SK-N-SH (cell line): Measurements from ENCODE around the gene ARID4A. TPM values are rescaled to one million over a fixed set of nuclear protein-coding genes. Genes with fewer than 3 reads are reported as not detected.
A peak's percentile ranks its signal among the peaks of the same experiment; 100 is the strongest.

Experiments used
- CTCF ChIA-PET: fragments of 300-600, 350-600 bp; formaldehyde crosslinking; extraction: SDS; loops from one replicate; lab custom pipeline; 2021; lab: Yijun Ruan, JAX
- POLR2A ChIA-PET: fragments of 350-600 bp; sonication (Branson Sonifier 250); formaldehyde crosslinking; extraction: SDS; loops from one replicate; lab custom pipeline; 2020; ENCODE audit warnings: antibody characterized with exemption, inconsistent platforms; lab: Yijun Ruan, JAX
- DNase-seq: peaks from one replicate; pipeline ENCODE4 v3.0.0; 2012
- H2AFZ ChIP-seq: fragments of 200-600 bp; sonication (generic); 2 replicates; pipeline ENCODE4 v1.8.1; 2016; ENCODE audit warnings: antibody characterized with exemption, mild to moderate bottlenecking, low read depth
- H3F3A ChIP-seq: fragments of 200-600 bp; sonication (generic); replicated peaks from 2 replicates; pipeline ENCODE3; 2016; ENCODE audit warnings: antibody characterized with exemption, mild to moderate bottlenecking; ENCODE audit not compliant: insufficient read depth
- H3K27ac ChIP-seq, 2 experiments: fragments of 200-500 bp in 1 of 2; fragments of 200-600 bp in 1 of 2; sonication (Bioruptor generic) in 1 of 2; sonication (generic), shearing (Covaris generic) in 1 of 2; 2 replicates each; pipeline versions ENCODE4 v1.5.1 to v1.6.1; 2014 to 2016; ENCODE audit warnings: low read depth in 2 of 2, inconsistent platforms in 1 of 2, low read length in 1 of 2, mild to moderate bottlenecking in 1 of 2, mixed read lengths in 1 of 2
- H3K27me3 ChIP-seq: fragments of 200-600 bp; sonication (generic), shearing (Covaris generic); 2 replicates; pipeline ENCODE4 v1.6.1; 2016; ENCODE audit warnings: mixed run types; ENCODE audit not compliant: insufficient read depth
- H3K36me3 ChIP-seq, 2 experiments: fragments of 200-500 bp in 1 of 2; fragments of 200-600 bp in 1 of 2; sonication (Bioruptor generic) in 1 of 2; sonication (generic) in 1 of 2; replicated peaks in 1 of 2; 2 replicates each; pipeline versions ENCODE3 to v1.5.1; 2014 to 2016; ENCODE audit warnings: low read length in 1 of 2, mild to moderate bottlenecking in 1 of 2; ENCODE audit not compliant: insufficient read depth in 2 of 2, control insufficient read depth in 1 of 2
- H3K4me1 ChIP-seq, 2 experiments: fragments of 200-500 bp in 1 of 2; fragments of 200-600 bp in 1 of 2; sonication (Bioruptor generic) in 1 of 2; sonication (generic), shearing (Covaris generic) in 1 of 2; 2 replicates each; pipeline versions ENCODE4 v1.5.1 to v1.6.1; 2014 to 2016; ENCODE audit warnings: low read depth in 1 of 2, low read length in 1 of 2, mixed run types in 1 of 2; ENCODE audit not compliant: insufficient read depth in 2 of 2, control insufficient read depth in 1 of 2
- H3K4me2 ChIP-seq: fragments of 200-600 bp; sonication (generic), shearing (Covaris generic); 2 replicates; pipeline ENCODE4 v1.6.1; 2017; ENCODE audit warnings: mixed run types
- H3K4me3 ChIP-seq, 2 experiments: fragments of 200-500 bp in 1 of 2; fragments of 200-600 bp in 1 of 2; sonication (Bioruptor generic) in 1 of 2; sonication (generic), shearing (Covaris generic) in 1 of 2; 2 replicates each; pipeline versions ENCODE4 v1.5.1 to v1.8.1; 2014 to 2016; ENCODE audit warnings: low read depth in 2 of 2, inconsistent platforms in 1 of 2, low read length in 1 of 2, mild to moderate bottlenecking in 1 of 2, mixed read lengths in 1 of 2, moderate library complexity in 1 of 2
- H3K79me2 ChIP-seq: fragments of 200-600 bp; sonication (generic); 2 replicates; pipeline ENCODE4 v1.8.1; 2017; ENCODE audit warnings: mild to moderate bottlenecking; ENCODE audit not compliant: insufficient read depth
- H3K9ac ChIP-seq: fragments of 200-600 bp; sonication (generic); 2 replicates; pipeline ENCODE4 v1.6.1; 2017; ENCODE audit warnings: mixed run types
- H3K9me2 ChIP-seq: fragments of 200-600 bp; sonication (generic); 2 replicates; pipeline ENCODE4 v1.6.1; 2017; ENCODE audit warnings: mixed run types
- H3K9me3 ChIP-seq: fragments of 200-600 bp; sonication (generic); 2 replicates; pipeline ENCODE4 v1.6.1; 2017; ENCODE audit warnings: mixed run types, mild to moderate bottlenecking, moderate library complexity
- H4K20me1 ChIP-seq: fragments of 200-600 bp; sonication (generic); 2 replicates; pipeline ENCODE4 v1.6.1; 2017; ENCODE audit warnings: mild to moderate bottlenecking, mixed run types; ENCODE audit not compliant: insufficient read depth
- CHD2 ChIP-seq: fragments of 150-350 bp; IDR thresholded peaks from 2 replicates; pipeline ENCODE4 v1.6.1; 2018; ENCODE audit warnings: low read length; ENCODE audit not compliant: partially characterized antibody
- CTCF ChIP-seq: fragments of 200-600 bp; sonication (generic); IDR thresholded peaks from 2 replicates; pipeline ENCODE4 v1.6.1; 2017; ENCODE audit warnings: antibody characterized with exemption, mild to moderate bottlenecking, moderate library complexity
- ELF1 ChIP-seq: IDR thresholded peaks from 2 replicates; pipeline ENCODE4 v1.4.0; 2012
- FOXJ3 ChIP-seq: sonication (generic); formaldehyde crosslinking; IDR thresholded peaks from 2 replicates; pipeline ENCODE4 v1.5.1; 2020; ENCODE audit warnings: mild to moderate bottlenecking, missing genetic modification reagents
- GABPA ChIP-seq: IDR thresholded peaks from 2 replicates; pipeline ENCODE4 v1.4.0; 2012; ENCODE audit warnings: low read depth, mild to moderate bottlenecking
- MEF2A ChIP-seq: IDR thresholded peaks from 2 replicates; pipeline ENCODE4 v1.4.0; 2012; ENCODE audit warnings: low read depth, borderline replicate concordance
- MXI1 ChIP-seq: IDR thresholded peaks from 2 replicates; pipeline ENCODE4 v1.6.1; 2012; ENCODE audit warnings: mild to moderate bottlenecking, low read depth, low read length, improper control_type of control experiment
- NFIC ChIP-seq: IDR thresholded peaks from 2 replicates; pipeline ENCODE4 v1.4.0; 2012; ENCODE audit warnings: borderline replicate concordance
- NRF1 ChIP-seq: IDR thresholded peaks from 2 replicates; pipeline ENCODE4 v1.6.1; 2012; ENCODE audit warnings: low read depth, mild to moderate bottlenecking, low read length
- POLR2AphosphoS5 ChIP-seq: IDR thresholded peaks from 2 replicates; pipeline ENCODE4 v1.6.1; 2012; ENCODE audit warnings: low read depth, low read length
- RCOR1 ChIP-seq: fragments of 150-350 bp; IDR thresholded peaks from 2 replicates; pipeline ENCODE4 v1.6.1; 2017; ENCODE audit warnings: antibody characterized with exemption, low read length
- SMC3 ChIP-seq: IDR thresholded peaks from 2 replicates; pipeline ENCODE4 v1.6.1; 2012; ENCODE audit warnings: low read depth, low read length, improper control_type of control experiment
- TCF12 ChIP-seq: IDR thresholded peaks from 2 replicates; pipeline ENCODE4 v1.4.0; 2012
- ZBTB33 ChIP-seq: IDR thresholded peaks from 2 replicates; pipeline ENCODE4 v1.4.0; 2012; ENCODE audit warnings: low read depth, borderline replicate concordance
- WGBS: methylation state at CpG from one replicate; pipeline ENCODE4 v1.1.6; 2017; ENCODE audit warnings: low lambda C conversion rate; 5-methylcytosine and 5-hydroxymethylcytosine counted together
- polyA plus RNA-seq, 3 experiments: library from polyadenylated mRNA; depleted of rRNA; stranded (reverse); fragments of >200 nt; gene quantifications; 2 replicates each; pipeline ENCODE4 v1.2.3, GENCODE V29; 2012
- TF ChIP-seq, protein P1 (sequence below): IDR thresholded peaks from 2 replicates; pipeline ENCODE4 v1.4.0; 2012; ENCODE audit warnings: low read depth
- TF ChIP-seq, protein P2 (sequence below): IDR thresholded peaks from 2 replicates; pipeline ENCODE4 v1.6.1; 2012; ENCODE audit warnings: mild to moderate bottlenecking, low read depth, low read length, moderate library complexity

Gene ARID4A
- polyA plus RNA-seq, 1 of the 3 experiments (the other 2 are of a cell fraction) = 4.6 TPM

GRCh38 chr14:58297412-58297761, 968 bp upstream of the ARID4A start:
- Histone ChIP-seq H3K9me3 (no peaks in the 10 kb centered on the region), H3F3A (peaks cover 6% of the 10 kb centered on the region), H3K4me1 (peaks cover 4 to 8% of the 10 kb centered on the region in 2 experiments; a peak in 3 of 4 replicates), H3K27ac (peak overlapping the region; percentile 97 to 100), H3K27me3 (no peaks in the 10 kb centered on the region)
- WGBS = 0% methylated on average over 10 of the region's 10 CpGs
- no peak for TF ChIP-seq SMC3
- TF ChIP-seq MXI1 = peak; percentile 57; the same call in 1 of the 2 replicates
- TF ChIP-seq, all 33 proteins: peak for 1
- Histone ChIP-seq H3K36me3 (peaks cover 30 to 42% of the 10 kb centered on the region in 2 experiments), H3K9ac (peak overlapping the region; percentile 91), H3K4me2 (peak overlapping the region; percentile 79), H2AFZ (no peak overlapping the region), H4K20me1 (peaks cover 51% of the 10 kb centered on the region), H3K9me2 (no peaks in the 10 kb centered on the region), H3K4me3 (peak overlapping the region; percentile 74 to 92), H3K79me2 (peaks cover 84% of the 10 kb centered on the region)
- no peak for DNase-seq
- POLR2A ChIA-PET = interaction anchor here (1.0 to 1.6 kb wide), 4 partner anchors 30 to 98 kb away, joined by 3 to 7 read pairs (median 5); partner anchors contain the start of genes PSMA3 and TOMM20L
- CTCF ChIA-PET = interaction anchor here (1.0 to 1.6 kb wide), 5 partner anchors 9 to 66 kb away, joined by 3 to 6 read pairs (median 4); no protein-coding TSS in a partner anchor

GRCh38 chr14:58297762-58298476, 436 bp upstream of the ARID4A start:
- peaks cover 46% of the 10 kb centered on the region for H4K20me1 ChIP-seq
- ChIA-PET POLR2A (interaction anchor here (0.5 to 1.6 kb wide), 10 partner anchors 20 to 1030 kb away, joined by 3 to 8 read pairs (median 4); partner anchors contain the start of genes ACTR10, KIAA0586, PSMA3 and TIMM9), CTCF (interaction anchor here (0.6 to 1.6 kb wide), 9 partner anchors 8 to 99 kb away, joined by 3 to 6 read pairs (median 3); no protein-coding TSS in a partner anchor)
- H3K79me2 ChIP-seq = peaks cover 83% of the 10 kb centered on the region
- H3K9me3 ChIP-seq = no peaks in the 10 kb centered on the region
- peaks cover 2 to 6% of the 10 kb centered on the region in 2 experiments; a peak in 2 of 4 replicates for H3K4me1 ChIP-seq
- peak overlapping the region; percentile 91 for H3K9ac ChIP-seq
- H3K36me3 ChIP-seq = peaks cover 29 to 40% of the 10 kb centered on the region in 2 experiments
- H3F3A ChIP-seq = peaks cover 6% of the 10 kb centered on the region
- H2AFZ ChIP-seq = no peak overlapping the region
- WGBS = 2% methylated on average over 39 of the region's 40 CpGs
- H3K27ac ChIP-seq = peak overlapping the region; percentile 97 to 100
- H3K9me2 ChIP-seq = no peaks in the 10 kb centered on the region
- no peaks in the 10 kb centered on the region for H3K27me3 ChIP-seq
- DNase-seq = peak; percentile 94
- H3K4me3 ChIP-seq = peak overlapping the region; percentile 91 to 100
- peak overlapping the region; percentile 85 for H3K4me2 ChIP-seq
- TF ChIP-seq NFIC = 0 out of 2 replicates have a peak, but pooled peaks have one; percentile 7
- no peak for TF ChIP-seq TCF12
- TF ChIP-seq FOXJ3 (CRISPR knock-in tag) = no peak
- no peak; the same call in 1 of the 2 replicates for TF ChIP-seq RCOR1
- no peak for TF ChIP-seq MEF2A
- peak; percentile 13; the same call in 1 of the 2 replicates for TF ChIP-seq CTCF
- TF ChIP-seq, protein P1, sequence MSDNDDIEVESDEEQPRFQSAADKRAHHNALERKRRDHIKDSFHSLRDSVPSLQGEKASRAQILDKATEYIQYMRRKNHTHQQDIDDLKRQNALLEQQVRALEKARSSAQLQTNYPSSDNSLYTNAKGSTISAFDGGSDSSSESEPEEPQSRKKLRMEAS = peak; percentile 65
- TF ChIP-seq ZBTB33 = no peak
- TF ChIP-seq, protein P2, sequence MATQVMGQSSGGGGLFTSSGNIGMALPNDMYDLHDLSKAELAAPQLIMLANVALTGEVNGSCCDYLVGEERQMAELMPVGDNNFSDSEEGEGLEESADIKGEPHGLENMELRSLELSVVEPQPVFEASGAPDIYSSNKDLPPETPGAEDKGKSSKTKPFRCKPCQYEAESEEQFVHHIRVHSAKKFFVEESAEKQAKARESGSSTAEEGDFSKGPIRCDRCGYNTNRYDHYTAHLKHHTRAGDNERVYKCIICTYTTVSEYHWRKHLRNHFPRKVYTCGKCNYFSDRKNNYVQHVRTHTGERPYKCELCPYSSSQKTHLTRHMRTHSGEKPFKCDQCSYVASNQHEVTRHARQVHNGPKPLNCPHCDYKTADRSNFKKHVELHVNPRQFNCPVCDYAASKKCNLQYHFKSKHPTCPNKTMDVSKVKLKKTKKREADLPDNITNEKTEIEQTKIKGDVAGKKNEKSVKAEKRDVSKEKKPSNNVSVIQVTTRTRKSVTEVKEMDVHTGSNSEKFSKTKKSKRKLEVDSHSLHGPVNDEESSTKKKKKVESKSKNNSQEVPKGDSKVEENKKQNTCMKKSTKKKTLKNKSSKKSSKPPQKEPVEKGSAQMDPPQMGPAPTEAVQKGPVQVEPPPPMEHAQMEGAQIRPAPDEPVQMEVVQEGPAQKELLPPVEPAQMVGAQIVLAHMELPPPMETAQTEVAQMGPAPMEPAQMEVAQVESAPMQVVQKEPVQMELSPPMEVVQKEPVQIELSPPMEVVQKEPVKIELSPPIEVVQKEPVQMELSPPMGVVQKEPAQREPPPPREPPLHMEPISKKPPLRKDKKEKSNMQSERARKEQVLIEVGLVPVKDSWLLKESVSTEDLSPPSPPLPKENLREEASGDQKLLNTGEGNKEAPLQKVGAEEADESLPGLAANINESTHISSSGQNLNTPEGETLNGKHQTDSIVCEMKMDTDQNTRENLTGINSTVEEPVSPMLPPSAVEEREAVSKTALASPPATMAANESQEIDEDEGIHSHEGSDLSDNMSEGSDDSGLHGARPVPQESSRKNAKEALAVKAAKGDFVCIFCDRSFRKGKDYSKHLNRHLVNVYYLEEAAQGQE = 0 out of 2 replicates have a peak, but pooled peaks have one; percentile 8
- peak; percentile 89 for TF ChIP-seq ELF1
- TF ChIP-seq POLR2AphosphoS5 = peak; percentile 92
- TF ChIP-seq SMC3 = no peak
- peak; percentile 61 for TF ChIP-seq CHD2
- peak; percentile 76 for TF ChIP-seq GABPA
- TF ChIP-seq NRF1 = peak; percentile 70
